K562 (cell line): ENCODE measurements around the gene COX6B1. TPM values are rescaled to one million over a fixed set of nuclear protein-coding genes. Genes with fewer than 3 reads are reported as not detected.
A peak's percentile ranks its signal among the peaks of the same experiment; 100 is the strongest.

Source experiments
- ATAC-seq: fragments of 200-7000 bp; cut with Tn5 transposase; 3 replicates; pipeline ENCODE4 v1.9.1; 2020; ENCODE audit warnings: moderate library complexity
- BruUV-seq: library from RNA; stranded (reverse); fragments of 400-500 nt; replicated peaks from 2 replicates; lab custom pipeline; 2021; lab: Mats Ljungman, UMichigan
- CTCF ChIA-PET: fragments of 300-600 bp; formaldehyde crosslinking; extraction: SDS; loops from one replicate; lab custom pipeline; 2021; ENCODE audit warnings: low intra/inter-chr PET ratio; lab: Yijun Ruan, JAX
- POLR2A ChIA-PET: fragments of 300-600, 350-650 bp; sonication (Branson Sonifier 250); formaldehyde crosslinking; extraction: SDS; loops from one replicate; lab custom pipeline; 2021; ENCODE audit warnings: antibody characterized with exemption, inconsistent platforms; lab: Yijun Ruan, JAX
- DNase-seq, 4 experiments: peaks; one replicate each; pipeline versions ENCODE4 v3.0.0 to v3.0.0-alpha.2; 2011 to 2018; ENCODE audit warnings: low spot score in 3 of 4, mixed read lengths in 3 of 4; ENCODE audit errors: extremely low read depth in 1 of 4
- FAIRE-seq: peaks from 2 replicates; lab custom pipeline; 2011; peaks lifted over from hg19 to GRCh38; lab: Jason Lieb, UNC
- H2AFZ ChIP-seq: 2 replicates; pipeline ENCODE4 v1.6.0; 2011; ENCODE audit warnings: low read depth, low read length, control low read depth, inconsistent platforms
- H3K27ac ChIP-seq: fragments of 200-600 bp; 3 replicates; pipeline ENCODE4 v1.8.0; 2011; ENCODE audit warnings: low read depth, mild to moderate bottlenecking, control low read depth, inconsistent platforms, low read length, moderate library complexity, mixed read lengths; ENCODE audit errors: extremely low read depth
- H3K27me3 ChIP-seq, 2 experiments: fragments of 300-600 bp in 1 of 2; 2 replicates in 1 of 2; 3 replicates in 1 of 2; pipeline versions ENCODE4 v1.6.0 to v1.8.0; 2011; ENCODE audit warnings: inconsistent platforms in 2 of 2, low read length in 2 of 2, mild to moderate bottlenecking in 1 of 2, mixed read lengths in 1 of 2, moderate library complexity in 1 of 2; ENCODE audit not compliant: control insufficient read depth in 2 of 2, insufficient read depth in 2 of 2
- H3K36me3 ChIP-seq: fragments of 300-600 bp; 3 replicates; pipeline ENCODE4 v1.8.0; 2011; ENCODE audit warnings: mild to moderate bottlenecking, low read length, inconsistent platforms; ENCODE audit not compliant: control insufficient read depth, insufficient read depth
- H3K4me1 ChIP-seq, 2 experiments: fragments of 200-600 bp in 1 of 2; replicated peaks in 1 of 2; 2 replicates in 1 of 2; 3 replicates in 1 of 2; pipeline versions ENCODE4 v1.5.1 to v1.8.0; 2011; ENCODE audit warnings: inconsistent platforms in 2 of 2, low read length in 2 of 2, mild to moderate bottlenecking in 1 of 2, mixed read lengths in 1 of 2, moderate library complexity in 1 of 2; ENCODE audit not compliant: control insufficient read depth in 2 of 2, insufficient read depth in 2 of 2
- H3K4me2 ChIP-seq: 2 replicates; pipeline ENCODE4 v1.6.1; 2011; ENCODE audit warnings: low read length, control low read depth, inconsistent platforms, mixed read lengths; ENCODE audit not compliant: insufficient read depth
- H3K4me3 ChIP-seq: fragments of 200-600 bp; sonication (generic), shearing (Covaris generic); 2 replicates; pipeline ENCODE4 v1.5.1; 2016; ENCODE audit warnings: control low read depth, inconsistent platforms
- H3K79me2 ChIP-seq: fragments of 200-600 bp; 3 replicates; pipeline ENCODE4 v1.8.0; 2011; ENCODE audit warnings: low read length, inconsistent platforms; ENCODE audit not compliant: control insufficient read depth, insufficient read depth
- H3K9ac ChIP-seq, 2 experiments: 2 replicates each; pipeline versions ENCODE4 v1.6.0 to v1.6.1; 2011; ENCODE audit warnings: low read depth in 2 of 2, low read length in 2 of 2, control low read depth in 1 of 2, inconsistent platforms in 1 of 2, mild to moderate bottlenecking in 1 of 2, mixed read lengths in 1 of 2; ENCODE audit not compliant: insufficient read depth in 1 of 2
- H3K9me1 ChIP-seq: one replicate; pipeline ENCODE4 v1.6.0; 2011; ENCODE audit warnings: inconsistent platforms, mild to moderate bottlenecking, low read length, moderate library complexity; ENCODE audit not compliant: control insufficient read depth, insufficient read depth
- H3K9me3 ChIP-seq: replicated peaks from 2 replicates; pipeline ENCODE4 v1.5.1; 2011; ENCODE audit warnings: low read depth, low read length, inconsistent platforms; ENCODE audit not compliant: control insufficient read depth, insufficient read depth
- H4K20me1 ChIP-seq: replicated peaks from 2 replicates; pipeline ENCODE4 v1.6.1; 2011; ENCODE audit warnings: low read length, inconsistent platforms, mixed read lengths; ENCODE audit not compliant: control insufficient read depth, insufficient read depth
- CTBP1 ChIP-seq: fragments of 450-650 bp; IDR thresholded peaks from 2 replicates; pipeline ENCODE4 v1.6.1; 2016; ENCODE audit warnings: borderline replicate concordance
- ELK1 ChIP-seq: sonication (generic); formaldehyde crosslinking; IDR thresholded peaks from 2 replicates; pipeline ENCODE4 v1.8.1; 2022; ENCODE audit warnings: missing genetic modification reagents
- ETS2 ChIP-seq: IDR thresholded peaks from 2 replicates; pipeline ENCODE4 v1.6.1; 2016; ENCODE audit warnings: borderline replicate concordance, missing genetic modification characterization, mild to moderate bottlenecking, moderate library complexity, missing compliant biosample characterization; ENCODE audit not compliant: poor library complexity, severe bottlenecking
- GTF2E2 ChIP-seq: fragments of 200-800 bp; sonication (Bioruptor generic); IDR thresholded peaks from 2 replicates; pipeline ENCODE4 v1.6.1; 2016; ENCODE audit warnings: missing genetic modification characterization, missing compliant biosample characterization
- NRF1 ChIP-seq, 2 experiments: fragments of 450-650 bp; IDR thresholded peaks in 1 of 2; conservative IDR thresholded peaks in 1 of 2; 2 replicates each; pipeline ENCODE4 v1.6.1; 2014; ENCODE audit warnings: mild to moderate bottlenecking in 2 of 2
- POLR2G ChIP-seq: fragments of 200-400 bp; formaldehyde crosslinking; IDR thresholded peaks from 2 replicates; pipeline ENCODE4 v1.6.1; 2017; ENCODE audit warnings: low read depth, mild to moderate bottlenecking, antibody characterized with exemption, low read length, moderate library complexity
- RAD51 ChIP-seq: fragments of 450-650 bp; IDR thresholded peaks from 2 replicates; pipeline ENCODE4 v1.7.1; 2016; ENCODE audit warnings: low read depth, mild to moderate bottlenecking, borderline replicate concordance
- RBFOX2 ChIP-seq: fragments of 200-400 bp; formaldehyde crosslinking; IDR thresholded peaks from 2 replicates; pipeline ENCODE4 v1.6.1; 2017; ENCODE audit warnings: low read depth, mild to moderate bottlenecking, low read length, moderate library complexity
- SETDB1 ChIP-seq: IDR thresholded peaks from one replicate; pipeline ENCODE4 v1.6.1; 2012; ENCODE audit warnings: low read length, control low read depth, inconsistent platforms
- TAF15 ChIP-seq: fragments of 200-400 bp; formaldehyde crosslinking; IDR thresholded peaks from 2 replicates; pipeline ENCODE4 v1.6.1; 2017; ENCODE audit warnings: mild to moderate bottlenecking, low read depth, low read length, moderate library complexity
- ZNF239 ChIP-seq: fragments of 250-450 bp; sonication (Bioruptor Pico); IDR thresholded peaks from 2 replicates; pipeline ENCODE4 v1.4.0; 2020; ENCODE audit warnings: mild to moderate bottlenecking
- ZNF655 ChIP-seq: fragments of 250-450 bp; sonication (Bioruptor Pico); IDR thresholded peaks from 2 replicates; pipeline ENCODE4 v1.5.0; 2021
- WGBS: fragments of 100-300 bp; shearing (Covaris generic); methylation state at CpG from one replicate; pipeline ENCODE4 v1.1.6; 2016; ENCODE audit warnings: low coverage, mixed read lengths; ENCODE audit not compliant: insufficient coverage; ENCODE audit errors: missing lambda C conversion rate; 5-methylcytosine and 5-hydroxymethylcytosine counted together
- in situ Hi-C: fragments of 300-500 bp; cut with MboI; formaldehyde crosslinking; loops from 4 replicates; pipeline ENCODE4 v1.15.0; 2018; ENCODE audit warnings: inconsistent platforms, mixed read lengths
- intact Hi-C: fragments of 100-400 bp; cut with micrococcal nuclease; formaldehyde crosslinking; loops from 2 replicates; pipeline ENCODE4 v1.14.2; 2022
- polyA plus RNA-seq, 8 experiments: library from polyadenylated mRNA; depleted of rRNA in 4 of 8; stranded (reverse) in 5 of 8; unstranded in 3 of 8; fragments of >200 nt; fragmentation: Nextera tagmentation in 2 of 8; fragmentation: Illumina TruSeq in 1 of 8; extraction: Ambion mirVana in 2 of 8; extraction: Trizol in 1 of 8; gene quantifications; 2 replicates each; pipeline versions ENCODE4 v1.2.1 to v1.2.3, GENCODE V29; 2011 to 2014; ENCODE audit warnings: inconsistent platforms in 1 of 8, missing spikeins in 1 of 8
- total RNA-seq, 7 experiments: library from RNA; depleted of rRNA in 6 of 7; stranded (reverse); fragments of >200 nt in 6 of 7; fragmentation: Illumina TruSeq in 2 of 7; extraction: Trizol in 2 of 7; gene quantifications; 2 replicates each; pipeline versions ENCODE4 v1.2.1 to v1.2.3, GENCODE V29; 2011 to 2021; ENCODE audit warnings: low replicate concordance in 1 of 7
- TF ChIP-seq, protein P1 (sequence below): fragments of 450-650 bp; IDR thresholded peaks from 2 replicates; pipeline ENCODE4 v1.6.1; 2016; ENCODE audit warnings: borderline replicate concordance
- TF ChIP-seq, protein P2 (sequence below): fragments of 450-650 bp; IDR thresholded peaks from 2 replicates; pipeline ENCODE4 v1.6.1; 2014; ENCODE audit warnings: low read depth, mild to moderate bottlenecking, moderate library complexity, borderline replicate concordance

COX6B1 gene
- total and polyA plus RNA-seq, 9 of the 15 experiments (the other 6 are each of a cell fraction or from before 2014, with no cell fraction given) = 777 to 2,393 (median 1,219) TPM

DNA sequence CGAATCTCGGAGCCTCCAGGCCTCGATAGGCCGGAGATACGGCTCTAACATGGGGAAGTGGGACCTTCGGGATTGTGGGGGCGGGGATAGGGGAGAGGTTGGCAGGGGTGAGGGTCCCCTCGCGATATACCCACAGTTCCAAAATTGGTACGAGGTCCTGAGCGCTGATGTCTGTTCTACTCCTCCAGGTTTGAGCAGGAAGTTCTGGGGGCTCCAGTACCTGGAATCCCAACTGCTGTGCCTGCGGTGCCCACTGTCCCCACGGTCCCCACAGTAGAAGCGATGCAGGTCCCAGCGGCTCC, 18.8 kb upstream of the COX6B1 start (continued):
- TF ChIP-seq, protein P1, sequence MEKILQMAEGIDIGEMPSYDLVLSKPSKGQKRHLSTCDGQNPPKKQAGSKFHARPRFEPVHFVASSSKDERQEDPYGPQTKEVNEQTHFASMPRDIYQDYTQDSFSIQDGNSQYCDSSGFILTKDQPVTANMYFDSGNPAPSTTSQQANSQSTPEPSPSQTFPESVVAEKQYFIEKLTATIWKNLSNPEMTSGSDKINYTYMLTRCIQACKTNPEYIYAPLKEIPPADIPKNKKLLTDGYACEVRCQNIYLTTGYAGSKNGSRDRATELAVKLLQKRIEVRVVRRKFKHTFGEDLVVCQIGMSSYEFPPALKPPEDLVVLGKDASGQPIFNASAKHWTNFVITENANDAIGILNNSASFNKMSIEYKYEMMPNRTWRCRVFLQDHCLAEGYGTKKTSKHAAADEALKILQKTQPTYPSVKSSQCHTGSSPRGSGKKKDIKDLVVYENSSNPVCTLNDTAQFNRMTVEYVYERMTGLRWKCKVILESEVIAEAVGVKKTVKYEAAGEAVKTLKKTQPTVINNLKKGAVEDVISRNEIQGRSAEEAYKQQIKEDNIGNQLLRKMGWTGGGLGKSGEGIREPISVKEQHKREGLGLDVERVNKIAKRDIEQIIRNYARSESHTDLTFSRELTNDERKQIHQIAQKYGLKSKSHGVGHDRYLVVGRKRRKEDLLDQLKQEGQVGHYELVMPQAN = 0 out of 2 replicates have a peak, but pooled peaks have one; percentile 3
- TF ChIP-seq GTF2E2 (tag) (0 out of 2 replicates have a peak, but pooled peaks have one; percentile 10), SETDB1 (no peak)

DNA sequence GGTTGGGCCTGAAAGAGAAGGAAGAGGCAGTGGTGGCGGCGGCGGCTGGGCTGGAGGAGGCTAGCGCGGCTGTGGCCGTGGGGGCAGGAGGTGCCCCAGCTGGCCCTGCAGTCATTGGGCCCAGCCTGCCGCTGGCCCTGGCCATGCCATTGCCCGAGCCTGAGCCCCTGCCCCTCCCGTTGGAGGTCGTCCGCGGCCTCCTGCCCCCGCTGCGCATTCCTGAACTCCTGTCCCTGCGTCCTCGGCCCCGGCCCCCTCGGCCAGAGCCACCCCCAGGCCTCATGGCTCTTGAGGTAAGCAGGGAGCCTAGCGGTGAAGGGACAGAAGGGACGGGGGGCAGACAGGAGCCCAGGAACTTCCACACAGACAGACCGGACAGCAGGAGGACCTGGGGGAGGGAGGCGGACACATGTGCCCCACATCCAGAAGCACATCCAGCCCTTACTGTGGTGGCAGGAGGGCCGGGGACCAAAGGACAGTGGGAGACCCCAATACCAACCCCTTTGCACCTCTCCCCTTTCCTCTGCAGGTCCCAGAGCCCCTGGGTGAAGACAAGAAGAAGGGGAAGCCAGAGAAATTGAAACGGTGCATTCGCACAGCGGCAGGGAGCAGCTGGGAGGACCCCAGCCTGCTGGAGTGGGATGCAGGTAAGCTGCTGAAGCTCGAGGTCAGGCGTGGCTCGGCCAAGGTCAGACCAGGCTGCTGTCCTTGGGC, 14.2 kb upstream of the COX6B1 start:
- Histone ChIP-seq H3K27me3 (no peaks in the 10 kb centered on the region), H3K36me3 (peaks cover 81% of the 10 kb centered on the region), H3K79me2 (peaks cover 10% of the 10 kb centered on the region), H3K9me3 (no peaks in the 10 kb centered on the region), H2AFZ (no peak overlapping the region), H3K4me2 (no peak overlapping the region), H3K4me3 (no peak overlapping the region), H3K9me1 (no peaks in the 10 kb centered on the region), H4K20me1 (no peaks in the 10 kb centered on the region), H3K9ac (peak overlapping the region in 1 of 2 experiments; percentile 50; a peak in 1 of 4 replicates), H3K4me1 (peaks cover 4 to 13% of the 10 kb centered on the region in 2 experiments; a peak in 3 of 5 replicates), H3K27ac (no peak overlapping the region)
- no peak for ATAC-seq
- no peak for FAIRE-seq
- in situ Hi-C loops = no loop called here
- WGBS = 92% methylated on average over 24 of the region's 29 CpGs
- CTCF ChIA-PET = no interaction called here
- no TSS peak for BruUV-seq
- intact Hi-C loops = no loop called here
- POLR2A ChIA-PET = interaction anchor here (0.7 to 1.1 kb wide), 2 partner anchors 10 to 76 kb away, joined by 3 read pairs; no protein-coding TSS in a partner anchor
- DNase-seq = no peak
- no peak for TF ChIP-seq CTBP1
- TF ChIP-seq POLR2G = 0 out of 2 replicates have a peak, but pooled peaks have one; percentile 40
- TF ChIP-seq ETS2 = no peak
- no peak for TF ChIP-seq NRF1 (conservative IDR thresholded peaks at IDR 0.05 in 1 of 2, IDR thresholded peaks at IDR 0.05 in 1 of 2)
- TF ChIP-seq, protein P2, sequence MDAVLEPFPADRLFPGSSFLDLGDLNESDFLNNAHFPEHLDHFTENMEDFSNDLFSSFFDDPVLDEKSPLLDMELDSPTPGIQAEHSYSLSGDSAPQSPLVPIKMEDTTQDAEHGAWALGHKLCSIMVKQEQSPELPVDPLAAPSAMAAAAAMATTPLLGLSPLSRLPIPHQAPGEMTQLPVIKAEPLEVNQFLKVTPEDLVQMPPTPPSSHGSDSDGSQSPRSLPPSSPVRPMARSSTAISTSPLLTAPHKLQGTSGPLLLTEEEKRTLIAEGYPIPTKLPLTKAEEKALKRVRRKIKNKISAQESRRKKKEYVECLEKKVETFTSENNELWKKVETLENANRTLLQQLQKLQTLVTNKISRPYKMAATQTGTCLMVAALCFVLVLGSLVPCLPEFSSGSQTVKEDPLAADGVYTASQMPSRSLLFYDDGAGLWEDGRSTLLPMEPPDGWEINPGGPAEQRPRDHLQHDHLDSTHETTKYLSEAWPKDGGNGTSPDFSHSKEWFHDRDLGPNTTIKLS = no peak
- TF ChIP-seq ZNF239 (CRISPR knock-in tag) = no peak
- no peak for TF ChIP-seq ELK1 (CRISPR knock-in tag)
- TF ChIP-seq ZNF655 (CRISPR knock-in tag) = no peak
- TF ChIP-seq RAD51 = no peak
- no peak for TF ChIP-seq TAF15
- no peak for TF ChIP-seq GTF2E2 (tag)
- TF ChIP-seq RBFOX2 = peak; percentile 47; the same call in 1 of the 2 replicates
